Stomach smooth muscle (tissue), 2 donors: ENCODE results near the gene NAXD.
"Not testable (repeated sequence)": the region's sequence is repeated elsewhere in the genome, so short reads cannot be mapped to it uniquely, and the experiment has no call there.

ENCODE experiments used
- H3K27ac ChIP-seq: one replicate; pipeline ENCODE4 v1.7.0; 2013; ENCODE audit warnings: mild to moderate bottlenecking, low read length, inconsistent platforms
- H3K27me3 ChIP-seq, 2 donors: one replicate each; pipeline ENCODE4 v1.7.0; 2013; ENCODE audit warnings: low read length in 2 of 2; ENCODE audit not compliant: insufficient read depth in 2 of 2, control insufficient read depth in 1 of 2
- H3K36me3 ChIP-seq, 2 donors: one replicate each; pipeline ENCODE4 v1.7.0; 2013; ENCODE audit warnings: low read length in 2 of 2; ENCODE audit not compliant: control insufficient read depth in 2 of 2, insufficient read depth in 2 of 2
- H3K4me1 ChIP-seq: one replicate; pipeline ENCODE4 v1.7.0; 2013; ENCODE audit warnings: low read length; ENCODE audit not compliant: control insufficient read depth, insufficient read depth
- H3K4me3 ChIP-seq, 2 donors: one replicate each; pipeline ENCODE4 v1.7.0; 2013; ENCODE audit warnings: low read length in 2 of 2
- H3K9ac ChIP-seq, 2 donors: one replicate each; pipeline ENCODE4 v1.7.0; 2013; ENCODE audit warnings: low read length in 2 of 2, mild to moderate bottlenecking in 1 of 2
- H3K9me3 ChIP-seq, 2 donors: one replicate each; pipeline ENCODE4 v1.7.0; 2013; ENCODE audit warnings: low read length in 2 of 2; ENCODE audit not compliant: control insufficient read depth in 2 of 2
- donor health status: healthy.
- donor health status: Pancreatic carcinoma.

NAXD gene

DNA sequence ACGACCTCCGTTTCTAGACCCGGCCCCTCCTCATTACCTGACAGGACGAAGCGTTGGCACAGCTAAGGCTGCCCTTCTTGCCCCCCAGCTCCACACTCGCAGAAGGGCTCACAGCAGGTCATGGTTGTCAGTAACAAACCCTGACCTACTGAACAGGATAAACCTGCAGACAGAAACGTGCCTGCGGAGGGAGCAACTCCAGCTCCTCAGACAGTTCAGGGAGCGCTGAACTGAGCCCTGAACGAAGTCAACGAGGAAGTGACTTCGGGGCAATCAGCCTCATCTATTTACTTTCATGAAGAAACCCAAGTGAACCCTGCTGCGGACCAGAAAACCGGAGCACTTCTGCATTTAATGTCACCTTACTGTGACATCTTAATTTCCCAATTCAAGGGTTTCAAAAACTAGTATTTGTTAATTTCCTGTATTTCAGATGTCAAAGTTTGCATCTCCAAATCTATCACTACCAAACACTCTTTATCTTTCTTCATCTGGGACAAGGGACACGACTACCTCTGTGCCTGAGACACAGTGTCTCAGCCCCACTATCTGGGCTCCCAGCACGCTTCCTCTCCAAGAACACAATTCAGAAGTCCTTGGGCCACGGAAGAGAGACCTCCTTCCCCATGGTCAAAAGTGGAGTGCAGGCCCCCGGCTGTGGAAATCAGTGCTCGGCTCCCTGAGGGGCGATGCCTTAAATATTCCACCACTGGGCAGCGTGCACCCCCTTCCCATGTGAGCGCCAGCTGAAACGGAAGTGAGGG lies 50.3 kb downstream of the NAXD start:
- peaks cover 30 to 47% of the 10 kb centered on the region in 2 donors for H3K36me3 ChIP-seq

DNA sequence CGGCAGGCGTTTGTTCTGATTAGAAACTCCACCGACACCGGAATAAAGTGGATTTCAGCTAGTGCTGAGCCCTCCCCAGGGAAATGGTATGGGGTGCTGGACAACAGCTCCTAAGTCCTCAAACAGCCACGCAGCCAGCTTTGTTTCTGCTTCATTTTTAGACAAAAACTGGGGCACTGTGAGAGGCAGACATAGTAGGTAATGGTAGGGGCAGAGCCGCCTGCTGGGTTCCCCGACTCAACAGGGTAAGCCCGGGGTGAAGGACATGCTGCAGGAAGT lies 50.8 kb downstream of the NAXD start:
- Histone ChIP-seq H3K27ac (no peak overlapping the region), H3K4me1 (no peaks in the 10 kb centered on the region), H3K9me3 (no peaks in the 10 kb centered on the region), H3K9ac (no peak overlapping the region), H3K4me3 (no peak overlapping the region), H3K27me3 (no peaks in the 10 kb centered on the region), H3K36me3 (peaks cover 30 to 46% of the 10 kb centered on the region in 2 donors)

More for the DNA sequence above, 50.3 kb downstream of the NAXD start:
- no peak overlapping the region for H3K27ac ChIP-seq
- no peaks in the 10 kb centered on the region for H3K4me1 ChIP-seq
- H3K27me3 ChIP-seq: no peaks in the 10 kb centered on the region
- no peak overlapping the region for H3K4me3 ChIP-seq
- H3K9me3 ChIP-seq: no peaks in the 10 kb centered on the region
- H3K9ac ChIP-seq: no peak overlapping the region

DNA sequence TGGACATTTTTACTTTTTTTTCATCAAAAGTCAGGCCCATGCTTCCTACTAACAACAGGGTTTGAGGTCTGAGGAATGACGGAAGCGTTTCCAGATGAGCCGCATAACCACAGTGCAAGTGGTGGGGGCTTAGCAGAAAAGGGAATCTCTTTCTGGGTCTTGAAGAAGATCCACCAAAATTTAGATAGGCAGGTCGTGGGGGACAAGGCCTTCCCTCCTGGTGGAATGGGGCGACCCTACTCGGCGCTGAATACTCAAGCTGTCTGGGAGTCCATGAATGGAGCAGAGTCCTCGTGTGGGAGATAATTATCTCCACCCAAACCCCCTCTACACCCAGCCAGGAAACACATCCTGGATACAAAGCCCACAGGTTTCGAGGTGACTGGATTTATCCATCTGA lies 53.7 kb downstream of the NAXD start:
- no peaks in the 10 kb centered on the region for H3K9me3 ChIP-seq
- no peaks in the 10 kb centered on the region for H3K4me1 ChIP-seq
- H3K27me3 ChIP-seq: no peaks in the 10 kb centered on the region
- H3K9ac ChIP-seq: no peak overlapping the region
- H3K27ac ChIP-seq: no peak overlapping the region
- H3K4me3 ChIP-seq: no peak overlapping the region
- H3K36me3 ChIP-seq: peaks cover 21 to 26% of the 10 kb centered on the region in 2 donors

DNA sequence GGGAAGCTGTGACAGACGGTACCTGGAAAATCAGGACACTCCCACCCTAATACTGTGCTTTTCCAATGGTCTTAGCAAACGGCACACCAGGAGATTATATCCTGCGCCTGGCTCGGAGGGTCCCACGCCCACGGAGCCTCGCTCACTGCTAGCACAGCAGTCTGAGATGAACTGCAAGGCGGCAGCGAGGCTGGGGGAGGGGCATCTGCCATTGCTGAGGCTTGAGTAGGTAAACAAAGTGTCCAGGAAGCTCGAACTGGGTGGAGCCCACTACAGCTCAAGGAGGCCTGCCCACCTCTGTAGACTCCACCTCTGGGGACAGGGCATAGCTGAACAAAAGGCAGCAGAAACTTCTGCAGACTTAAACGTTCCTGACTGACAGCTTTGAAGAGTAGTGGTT lies 54.5 kb downstream of the NAXD start:
- H3K9me3 ChIP-seq, H3K9ac ChIP-seq, H3K27me3 ChIP-seq, H3K4me1 ChIP-seq, H3K27ac ChIP-seq, H3K4me3 ChIP-seq: not testable (repeated sequence)
- peaks cover 19 to 23% of the 10 kb centered on the region in 2 donors for H3K36me3 ChIP-seq

DNA sequence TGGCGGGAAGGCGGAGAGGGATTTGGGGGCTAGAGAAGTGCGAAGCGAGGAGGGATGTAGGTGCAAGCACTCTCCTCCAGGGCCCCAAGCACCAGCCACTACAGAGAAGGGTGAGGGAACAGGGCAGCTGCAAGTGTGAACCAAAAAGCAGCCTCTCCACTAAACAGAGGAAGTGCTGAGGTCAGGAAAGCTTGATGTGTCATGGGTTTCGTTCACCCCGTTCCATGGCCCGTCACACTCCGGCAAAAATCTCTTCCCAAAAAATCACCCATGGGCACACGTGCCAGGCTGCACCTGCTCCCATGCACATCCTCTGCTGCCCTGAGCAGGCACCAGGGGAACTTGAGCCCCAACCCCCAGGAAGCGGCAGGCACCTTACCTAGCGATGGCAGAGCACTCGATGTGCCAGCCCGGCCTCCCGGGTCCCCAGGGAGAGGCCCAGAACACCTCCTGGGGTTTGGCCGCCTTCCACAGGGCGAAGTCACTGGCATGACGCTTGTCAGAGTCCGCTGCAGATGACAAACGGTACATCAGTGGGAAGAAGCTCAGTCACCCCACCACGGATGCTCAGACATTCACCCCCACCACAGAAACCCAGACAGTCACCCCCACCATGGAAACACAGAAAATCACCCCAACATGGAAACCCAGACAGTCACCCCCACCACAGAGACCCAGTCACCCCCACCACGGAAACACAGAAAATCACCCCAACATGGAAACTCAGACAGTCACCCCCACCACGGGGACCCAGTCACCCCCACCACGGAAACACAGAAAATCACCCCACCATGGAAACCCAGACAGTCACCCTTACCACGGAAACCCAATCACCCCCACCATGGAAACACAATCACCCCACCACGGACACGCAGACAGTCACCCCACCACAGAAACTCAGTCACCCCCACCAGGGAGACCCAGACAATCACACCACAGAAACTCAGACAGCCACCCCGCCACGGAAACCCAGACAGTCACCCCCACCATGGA lies 61.5 kb downstream of the NAXD start:
- H3K9me3 ChIP-seq: no peaks in the 10 kb centered on the region
- no peaks in the 10 kb centered on the region for H3K27me3 ChIP-seq
- no peak overlapping the region for H3K27ac ChIP-seq
- no peaks in the 10 kb centered on the region for H3K4me1 ChIP-seq
- H3K4me3 ChIP-seq: no peak overlapping the region
- H3K36me3 ChIP-seq: peaks cover 23 to 30% of the 10 kb centered on the region in 2 donors
- no peak overlapping the region for H3K9ac ChIP-seq

DNA sequence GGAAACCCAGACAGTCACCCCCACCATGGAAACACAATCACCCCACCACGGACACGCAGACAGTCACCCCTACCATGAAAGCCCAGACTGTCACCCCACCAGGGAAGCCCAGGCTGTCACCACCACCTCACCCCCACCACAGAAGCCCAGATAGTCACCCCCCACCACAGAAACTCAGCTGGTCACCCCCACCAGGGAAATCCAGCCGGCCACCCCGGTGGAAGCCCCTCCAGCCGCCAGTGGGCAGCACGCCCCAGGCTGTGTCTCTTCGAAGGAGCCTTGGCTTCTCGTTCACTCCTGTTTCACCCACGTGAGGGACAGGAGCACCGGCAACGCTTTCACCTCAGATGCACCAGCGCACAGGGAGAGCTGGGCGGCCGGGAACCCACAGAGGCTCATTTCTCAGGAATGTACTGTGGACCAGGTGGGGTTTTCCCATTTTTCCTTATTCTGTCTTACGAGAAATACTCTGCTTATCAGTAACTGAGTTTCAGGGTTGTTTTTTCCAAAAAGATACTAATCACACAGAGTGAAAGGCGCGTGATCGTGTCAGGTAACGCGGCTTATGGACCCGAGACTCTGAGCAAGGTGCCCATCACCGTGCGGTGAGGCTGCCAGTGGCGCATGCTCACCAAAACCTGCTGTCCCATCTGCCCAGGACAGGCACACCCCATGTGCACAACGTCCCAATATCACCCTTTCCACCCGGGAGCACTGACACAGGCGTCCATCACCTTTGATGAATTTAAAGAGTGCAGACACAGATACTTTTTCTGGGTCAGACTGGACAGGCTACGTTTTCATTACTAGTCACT lies 62.6 kb downstream of the NAXD start:
- Histone ChIP-seq H3K4me1 (no peaks in the 10 kb centered on the region), H3K9ac (no peak overlapping the region), H3K27ac (no peak overlapping the region), H3K9me3 (no peaks in the 10 kb centered on the region), H3K36me3 (peaks cover 33 to 39% of the 10 kb centered on the region in 2 donors), H3K4me3 (no peak overlapping the region), H3K27me3 (no peaks in the 10 kb centered on the region)

DNA sequence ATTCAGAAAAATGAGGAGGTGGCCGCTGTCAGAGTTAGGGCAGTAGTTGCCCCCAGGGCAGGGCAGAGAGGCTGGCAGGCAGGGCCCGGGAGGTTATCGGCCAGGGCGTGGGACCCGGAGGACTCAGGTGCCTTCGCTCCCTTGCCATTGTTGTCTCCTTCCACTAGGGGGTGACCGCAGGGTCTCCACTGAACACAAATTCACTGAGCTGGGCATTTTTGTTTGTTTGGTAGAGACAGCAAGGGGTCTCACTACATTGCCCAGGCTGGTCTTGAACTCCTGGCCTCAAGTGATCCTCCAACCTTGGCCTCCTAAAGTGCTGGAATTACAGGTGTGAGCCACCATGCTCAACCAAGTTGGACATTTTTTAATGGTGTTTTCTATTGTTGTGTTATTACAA lies 65.5 kb downstream of the NAXD start:
- Histone ChIP-seq H3K36me3 (peaks cover 29 to 50% of the 10 kb centered on the region in 2 donors), H3K27me3 (no peaks in the 10 kb centered on the region), H3K4me1 (peaks cover 2% of the 10 kb centered on the region), H3K9me3 (no peaks in the 10 kb centered on the region), H3K4me3 (no peak overlapping the region), H3K27ac (no peak overlapping the region), H3K9ac (no peak overlapping the region)

DNA sequence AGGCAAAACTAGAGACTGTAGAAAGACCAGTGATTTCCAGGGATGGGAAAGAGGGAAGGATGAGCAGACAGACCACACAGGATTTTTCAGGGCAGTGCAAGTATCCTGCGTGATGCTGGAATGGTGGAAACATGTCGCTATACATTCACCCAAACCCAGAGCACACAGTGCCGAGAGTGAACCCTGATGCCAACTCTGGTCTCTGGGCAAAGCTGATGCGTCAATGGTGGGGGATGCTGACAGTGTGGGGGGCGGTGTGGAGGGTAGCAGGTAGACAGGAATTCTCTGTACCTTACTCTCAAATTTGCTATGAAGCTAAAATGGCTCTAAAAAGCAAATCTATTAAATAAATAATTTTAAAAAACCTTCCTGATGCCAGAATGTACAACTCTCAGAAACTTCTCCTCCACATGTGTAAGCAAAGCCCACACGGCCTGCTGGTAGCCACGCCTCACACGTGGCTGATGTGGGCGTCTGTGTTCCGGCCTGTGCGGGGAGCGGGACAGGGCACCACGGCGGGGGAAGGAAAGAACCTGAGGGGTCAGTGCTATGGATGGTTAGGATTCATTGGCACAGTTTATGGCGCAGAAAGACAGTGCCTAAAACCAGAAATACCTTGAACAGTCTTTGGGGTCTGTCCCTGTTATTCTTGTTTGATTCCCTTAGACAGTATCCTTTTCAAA lies 66.7 kb downstream of the NAXD start:
- H3K4me3 ChIP-seq: no peak overlapping the region
- peaks cover 2% of the 10 kb centered on the region for H3K4me1 ChIP-seq
- H3K36me3 ChIP-seq: peaks cover 28 to 48% of the 10 kb centered on the region in 2 donors
- no peaks in the 10 kb centered on the region for H3K9me3 ChIP-seq
- H3K27me3 ChIP-seq: no peaks in the 10 kb centered on the region
- H3K9ac ChIP-seq: no peak overlapping the region
- no peak overlapping the region for H3K27ac ChIP-seq

DNA sequence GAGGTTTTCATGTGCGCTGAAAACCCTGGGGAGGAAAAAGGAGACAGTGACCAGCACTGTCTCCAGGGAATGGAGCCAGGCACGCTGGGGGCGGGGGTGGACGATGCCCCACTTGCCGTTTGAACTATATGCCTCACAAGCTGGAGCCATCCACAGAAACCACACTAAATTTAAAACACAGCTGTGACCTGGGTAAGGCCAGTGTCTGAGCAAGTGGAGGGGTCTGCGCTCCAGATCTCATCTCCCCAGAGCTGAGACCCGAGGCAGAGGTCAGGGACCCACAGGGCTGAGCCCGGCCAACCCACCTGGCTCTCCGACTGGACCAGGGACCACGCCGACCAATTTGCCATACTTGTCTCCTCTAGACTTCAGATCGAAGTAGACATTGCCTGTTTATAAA lies 67.4 kb downstream of the NAXD start:
- H3K27ac ChIP-seq: no peak overlapping the region
- peaks cover 30 to 51% of the 10 kb centered on the region in 2 donors for H3K36me3 ChIP-seq
- no peaks in the 10 kb centered on the region for H3K27me3 ChIP-seq
- H3K9ac ChIP-seq: no peak overlapping the region
- peaks cover 2% of the 10 kb centered on the region for H3K4me1 ChIP-seq
- no peaks in the 10 kb centered on the region for H3K9me3 ChIP-seq
- H3K4me3 ChIP-seq: no peak overlapping the region
